HG02884 (cell line): ENCODE data around the gene LGMN.
A peak's percentile ranks its signal among the peaks of the same experiment; 100 is the strongest.
"Not testable (repeated sequence)": the region's sequence is repeated elsewhere in the genome, so short reads cannot be mapped to it uniquely, and the experiment has no call there.

ENCODE experiments used
- ATAC-seq: cut with Tn5 transposase; IDR thresholded peaks from one replicate; pipeline ENCODE4 v1.9.1; 2021; ENCODE audit warnings: mild to moderate bottlenecking, moderate library complexity; ENCODE audit not compliant: unreplicated experiment

Gene LGMN

DNA sequence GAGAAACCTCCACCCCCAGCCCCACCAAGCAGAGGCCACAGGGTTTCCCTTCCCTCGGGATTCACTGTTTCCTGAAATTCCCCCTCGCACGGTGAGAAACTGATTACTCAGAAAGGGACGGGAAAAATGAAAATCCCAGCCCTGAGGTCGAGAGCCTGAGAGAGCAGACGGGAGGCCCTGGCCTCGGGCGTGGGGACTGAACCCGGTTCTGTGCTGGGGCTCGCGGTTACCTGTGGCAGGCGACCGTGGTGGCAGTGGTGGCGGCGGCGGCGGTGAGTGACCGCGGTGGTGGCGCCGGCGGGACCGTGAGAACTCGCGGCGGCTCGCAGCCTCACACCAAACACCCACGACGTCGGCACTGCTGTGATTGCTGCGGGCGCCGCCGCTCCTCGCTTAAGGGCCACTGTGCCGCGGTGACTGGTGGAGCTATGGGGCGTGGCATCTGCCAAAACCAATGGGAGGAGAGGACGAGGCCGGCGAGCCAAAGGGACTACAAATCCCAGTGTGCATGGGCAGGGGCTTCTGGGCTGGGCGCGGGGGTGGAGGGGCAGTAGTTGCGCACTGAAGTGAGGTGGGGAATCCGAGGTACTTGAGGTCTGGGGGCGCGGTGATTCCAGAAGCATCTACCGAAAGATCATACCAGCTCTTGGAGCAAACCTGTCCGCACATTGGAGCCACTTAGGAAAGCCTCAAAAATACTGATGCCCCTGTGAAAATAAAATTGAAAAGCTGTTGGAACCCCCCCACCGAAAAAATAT, at the start of gene LGMN:
TSS of gene LGMN (minus strand) at position 369 of the 758 bp plus-strand sequence. CDS start 15,841 bp downstream, outside the sequence.
- ATAC-seq: peak; percentile 58

DNA sequence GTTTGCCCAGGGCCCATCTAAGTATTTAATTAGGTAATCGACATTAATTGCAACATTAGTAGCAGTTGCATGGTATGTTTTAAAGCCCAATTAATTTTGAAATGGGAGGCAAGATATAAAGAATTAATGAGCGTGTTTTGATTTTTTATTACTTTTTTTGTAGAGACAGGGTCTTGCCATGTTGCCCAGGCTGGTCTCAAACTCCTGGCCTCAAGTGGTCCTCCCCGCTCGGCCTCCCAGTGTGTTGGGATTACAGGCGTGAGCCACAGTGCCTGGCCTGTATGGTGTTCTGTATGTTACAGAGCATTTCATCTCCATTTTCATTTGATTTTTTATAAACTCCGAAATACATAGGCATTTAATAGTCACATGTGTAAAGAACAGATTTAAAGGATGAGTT, 46.5 kb upstream of the LGMN start:
- no peak for ATAC-seq

DNA sequence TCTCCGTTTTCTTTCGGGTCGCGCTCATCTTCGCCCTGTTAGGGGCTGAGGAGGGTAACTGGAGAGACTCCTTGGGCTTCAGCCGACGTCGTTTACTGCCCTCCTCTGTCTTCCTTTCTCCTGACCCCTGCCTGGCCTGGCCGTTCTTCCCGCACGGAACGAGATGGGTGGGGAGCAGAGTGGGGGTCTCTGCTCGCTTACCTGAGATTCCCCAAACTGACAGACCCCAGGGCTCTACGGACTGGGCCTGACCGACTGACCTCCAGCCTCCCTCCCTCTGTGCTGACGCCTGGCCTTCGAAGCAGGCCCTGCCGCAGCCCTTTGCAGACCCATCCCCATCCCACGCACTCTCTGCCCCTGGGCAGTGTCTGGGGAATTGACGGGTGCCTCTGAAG, 46.1 kb upstream of the LGMN start:
- ATAC-seq: no peak

DNA sequence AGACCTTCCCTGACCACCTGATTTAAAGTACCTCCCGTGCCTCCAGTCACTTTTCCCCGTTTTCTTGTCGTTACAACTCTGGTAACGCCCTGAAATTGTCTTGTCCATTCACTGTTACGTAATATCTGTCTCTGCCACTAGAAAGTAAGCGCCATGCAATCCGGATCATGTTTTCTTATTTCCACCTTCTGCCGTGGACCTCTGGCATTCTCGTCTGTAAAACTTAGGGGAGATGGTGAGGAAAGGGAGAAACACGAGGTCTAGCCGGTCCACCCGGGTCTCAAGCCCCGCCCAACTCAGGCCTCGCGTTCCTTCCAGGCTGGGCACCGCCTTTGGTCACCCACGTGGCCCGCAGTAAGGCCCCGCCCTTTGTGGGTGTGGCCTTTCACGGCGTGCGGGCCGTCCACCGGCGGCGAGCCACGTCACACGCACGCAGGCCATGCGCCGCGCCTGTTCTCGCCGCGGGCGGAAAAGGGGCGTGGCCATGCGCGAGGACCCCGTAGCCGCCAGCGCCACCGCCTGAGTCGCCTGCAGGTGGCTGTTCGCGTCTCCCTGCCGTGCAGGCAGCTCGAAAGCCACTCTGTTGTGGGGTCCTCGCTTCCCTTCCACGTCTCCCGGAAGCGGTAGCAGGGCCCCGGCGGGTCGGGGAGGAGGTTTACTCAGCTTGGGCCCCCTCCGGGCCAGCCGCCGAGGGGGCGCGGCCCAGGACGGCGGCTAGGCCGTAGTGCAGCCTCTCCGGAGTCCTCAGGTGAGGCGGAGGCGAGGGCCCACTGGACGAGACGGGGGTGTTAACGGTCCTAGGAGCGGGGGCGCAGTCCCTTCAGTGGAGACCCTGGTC, 45.5 kb upstream of the LGMN start, which contains the start of gene GOLGA5:
TSS of gene GOLGA5 (plus strand) at position 597 of the 838 bp plus-strand sequence. CDS start 3,133 bp downstream, outside the sequence.
- peak; percentile 95 for ATAC-seq

DNA sequence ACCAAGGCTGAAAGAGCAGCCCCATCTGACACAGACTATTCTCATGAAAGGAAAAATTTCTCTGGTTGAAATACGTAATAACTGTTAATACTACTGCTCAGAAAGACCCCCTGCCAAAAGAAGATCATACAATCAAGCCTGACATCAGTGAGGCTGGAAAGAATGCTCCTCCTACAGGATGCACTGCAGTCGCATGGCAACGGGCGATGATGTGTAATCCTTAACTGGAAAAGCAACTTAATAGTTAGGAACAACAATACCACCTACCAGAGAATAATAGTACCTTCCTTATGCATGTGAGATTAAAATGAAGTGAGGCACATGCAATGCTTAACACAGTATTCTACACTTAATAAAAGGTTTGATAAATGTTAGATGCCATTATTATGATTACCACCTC, 44.5 kb upstream of the LGMN start:
- no peak for ATAC-seq

DNA sequence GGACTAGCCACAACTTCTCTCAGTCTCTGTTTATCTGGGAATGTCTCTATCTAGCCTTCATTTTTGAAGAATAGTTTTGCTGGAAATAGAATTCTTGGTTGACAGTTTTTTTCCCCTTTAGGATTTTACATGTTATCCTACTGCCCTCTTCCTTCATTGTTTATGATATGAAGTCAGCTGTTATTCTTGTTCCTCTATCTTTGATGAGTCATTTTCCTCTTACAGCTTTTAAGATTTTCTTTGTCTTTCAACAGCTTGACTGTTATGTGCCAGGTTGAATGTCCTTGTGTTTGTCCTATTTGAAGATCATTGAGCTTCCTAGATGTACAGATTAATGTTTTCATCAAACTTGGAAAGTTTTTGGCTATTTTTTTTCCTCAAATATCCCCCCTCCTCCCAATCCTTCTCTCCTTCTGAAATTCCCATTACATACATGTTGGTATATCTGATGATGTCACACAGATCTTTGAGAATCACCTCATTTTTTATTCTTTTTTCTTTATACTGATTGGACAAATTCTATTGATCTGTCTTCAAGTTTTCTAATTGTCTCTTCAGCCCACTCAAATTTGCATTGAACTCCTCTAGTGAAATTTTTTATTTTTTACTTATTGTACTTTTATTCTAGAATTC, 41.1 kb upstream of the LGMN start:
- ATAC-seq: no peak

DNA sequence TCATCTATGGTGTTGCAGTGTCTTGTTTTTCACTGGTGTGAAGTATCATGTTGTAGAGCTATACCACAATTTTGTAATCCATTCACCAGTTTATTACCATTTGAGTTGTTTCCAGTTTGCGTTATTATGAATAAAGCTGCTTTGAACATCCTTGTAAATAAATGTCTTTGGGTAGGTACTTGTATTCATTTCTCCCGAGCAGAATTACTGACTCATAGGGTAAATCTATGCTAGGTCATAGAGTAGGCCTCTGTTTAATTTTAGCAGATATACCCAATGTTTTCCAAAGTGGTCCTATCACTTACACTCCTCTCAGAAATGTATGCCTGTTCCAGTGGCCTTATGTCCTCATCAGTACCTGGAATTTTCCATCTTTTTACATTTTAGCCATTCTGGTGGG, 39.1 kb upstream of the LGMN start:
- ATAC-seq: no peak

DNA sequence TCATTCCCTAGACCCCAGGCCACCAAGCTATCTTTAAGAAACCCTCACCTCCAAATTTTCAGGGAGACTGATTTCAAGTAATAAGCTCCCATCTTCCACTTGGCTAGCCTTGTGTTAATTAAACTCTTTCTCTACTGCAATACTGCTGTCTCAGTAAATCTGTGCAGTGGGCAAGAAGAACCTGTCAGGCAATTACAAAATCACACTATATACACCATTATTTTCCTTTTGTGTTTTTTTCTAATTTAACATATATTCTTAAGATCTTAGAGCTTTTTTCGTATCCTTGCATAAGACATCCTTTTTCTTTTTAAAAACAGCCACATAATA, 38.0 kb upstream of the LGMN start:
- ATAC-seq: no peak

DNA sequence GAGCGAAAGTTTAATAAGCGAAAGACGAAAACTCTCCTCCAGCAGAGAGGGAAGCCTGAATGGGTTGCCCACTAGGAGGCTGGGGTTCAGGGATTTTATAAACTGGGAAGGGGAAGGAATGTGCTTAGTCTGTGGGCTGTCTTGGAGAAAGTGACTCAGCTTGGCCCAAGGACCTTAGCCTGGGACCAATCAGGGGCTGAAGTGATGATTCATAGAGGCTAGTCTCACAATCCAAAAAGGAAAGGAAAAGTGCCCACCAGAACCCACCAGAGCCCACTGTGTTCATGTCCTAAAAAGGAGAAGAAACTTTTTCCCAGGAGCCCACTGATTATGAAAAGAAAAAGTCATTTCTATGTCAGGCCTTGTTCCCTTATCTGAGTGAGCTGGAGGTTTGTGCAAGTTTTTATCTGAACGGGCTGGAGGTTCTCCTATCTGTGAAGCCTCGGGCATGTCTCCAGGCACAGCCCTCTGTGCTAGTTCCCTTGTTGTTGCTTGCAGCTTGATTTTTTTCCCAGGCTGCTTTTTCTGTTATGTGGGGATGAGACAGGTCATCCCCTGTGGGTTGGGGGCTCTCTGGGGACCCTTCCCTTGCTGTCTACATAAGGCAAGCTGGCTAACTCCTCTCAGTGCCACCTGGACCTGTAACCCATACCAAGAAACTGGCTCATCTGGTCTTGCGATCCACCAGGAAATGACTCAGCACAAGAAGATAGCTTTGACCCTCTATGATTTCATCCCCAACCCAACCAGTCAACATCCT, 37.4 kb upstream of the LGMN start:
- ATAC-seq: no peak

DNA sequence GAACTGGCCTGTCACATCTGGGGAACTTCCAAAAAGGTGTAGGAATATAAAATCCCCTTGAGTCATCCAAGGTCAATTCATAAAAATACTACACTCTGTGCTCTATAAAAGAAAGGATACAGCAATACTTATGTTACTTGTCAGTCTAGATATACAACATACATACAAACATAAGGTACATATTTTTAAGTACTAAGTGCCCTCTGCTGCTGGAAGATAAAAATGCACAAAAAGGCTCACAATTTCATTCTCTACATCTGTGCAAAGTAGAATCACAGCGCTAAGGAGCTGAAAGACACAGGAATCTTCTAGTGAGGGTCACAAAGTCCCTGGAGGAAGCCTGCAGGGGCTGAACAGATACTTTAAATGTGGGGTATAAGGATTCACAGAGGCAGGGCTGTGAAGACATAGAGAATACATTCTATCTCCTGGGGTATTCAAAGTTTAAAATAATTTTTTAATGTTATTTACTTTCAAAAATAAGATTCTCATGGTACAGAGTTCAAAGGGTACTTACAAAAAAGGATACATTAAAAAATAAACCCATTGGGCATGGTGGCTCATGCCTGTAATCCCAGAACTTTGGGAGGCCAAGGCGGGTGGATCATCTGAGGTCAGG, 35.5 kb upstream of the LGMN start:
- ATAC-seq: peak; percentile 61

DNA sequence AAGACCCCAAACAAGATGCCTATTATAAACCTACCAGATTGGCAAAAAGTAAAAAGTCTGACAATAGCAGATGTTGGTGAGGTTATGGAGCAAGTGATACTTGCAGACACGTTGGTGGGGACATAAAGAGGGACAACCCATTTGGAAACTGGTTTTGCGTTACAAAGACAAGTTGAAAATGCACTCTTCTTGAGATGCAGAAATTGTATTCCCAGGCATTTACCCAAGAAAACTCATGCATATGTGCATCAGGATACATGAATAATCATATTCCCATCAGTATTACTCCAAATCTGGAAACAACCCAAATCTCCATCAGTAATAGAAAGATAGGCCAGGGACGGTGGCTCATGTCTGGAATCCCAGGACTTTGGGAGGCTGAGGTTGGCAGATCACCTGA, 32.9 kb upstream of the LGMN start:
- ATAC-seq: no peak

DNA sequence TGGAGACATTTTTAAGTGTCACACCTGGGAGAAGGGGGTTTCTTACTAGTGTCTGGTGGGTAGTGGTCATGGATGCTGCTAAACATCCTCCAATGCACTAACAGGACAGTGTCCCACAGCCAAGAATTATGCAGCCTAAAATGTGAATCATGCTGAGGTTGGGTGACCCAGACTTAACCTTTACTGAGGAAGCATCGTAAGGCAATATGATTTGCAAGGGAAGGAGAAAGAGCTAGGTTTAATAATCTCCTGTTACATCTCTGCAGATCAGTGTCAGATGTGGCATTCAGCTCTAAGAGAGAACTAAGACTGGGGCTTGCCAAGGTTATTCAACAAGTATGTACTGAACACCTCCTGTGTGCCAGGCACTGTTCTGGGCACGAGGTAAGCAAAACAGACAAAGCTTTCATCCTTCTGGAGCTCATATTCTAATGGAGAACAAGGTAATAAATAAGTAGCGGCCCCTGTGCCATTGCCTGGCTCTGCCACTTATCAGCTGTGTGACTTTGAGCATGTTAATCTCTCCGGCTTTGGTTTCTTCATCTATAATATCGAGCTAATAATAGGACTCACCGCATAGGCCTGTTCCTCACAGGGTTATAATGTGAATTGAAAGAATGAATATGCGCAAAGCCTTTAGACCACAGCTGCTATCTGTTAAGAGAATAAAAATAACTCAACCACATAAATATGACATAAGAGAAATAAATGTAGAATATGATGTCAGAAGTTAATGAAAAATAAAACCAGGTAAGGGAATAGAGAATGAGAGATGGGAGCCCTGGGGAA, 32.2 kb upstream of the LGMN start:
- no peak for ATAC-seq

DNA sequence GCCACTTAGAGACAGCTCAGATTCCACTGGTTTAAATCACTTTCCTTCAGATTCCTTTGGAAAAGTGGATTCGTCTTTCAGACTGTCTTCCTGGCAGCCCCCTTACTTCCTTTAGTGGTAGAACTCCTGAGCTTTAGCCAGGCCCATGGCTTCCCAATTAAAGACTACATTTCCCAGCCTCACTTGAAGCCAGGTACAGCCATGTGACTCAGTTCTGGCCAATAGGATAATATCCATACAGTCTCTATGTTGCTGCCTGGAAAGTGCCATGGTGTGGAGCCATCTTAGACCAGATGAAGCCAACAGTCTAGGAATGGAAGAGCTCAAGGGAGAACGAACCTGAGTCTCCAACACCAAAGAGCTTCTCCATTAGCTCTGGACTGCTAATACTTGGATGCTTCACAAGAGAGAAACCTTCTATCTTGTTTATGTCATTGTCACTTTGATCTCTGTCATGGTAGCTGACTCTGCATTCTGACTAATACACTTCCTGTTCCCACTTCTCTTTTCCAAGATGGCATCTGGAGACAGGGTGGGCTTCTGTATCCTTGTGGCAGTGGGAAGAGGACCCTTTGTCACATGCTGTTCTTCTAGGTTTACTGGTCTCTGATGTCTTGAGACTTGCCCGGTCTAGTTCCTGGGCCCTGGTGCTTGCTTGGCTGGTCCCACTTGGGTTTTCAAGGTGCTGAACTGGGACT, 30.6 kb upstream of the LGMN start:
- not testable (repeated sequence) for ATAC-seq

DNA sequence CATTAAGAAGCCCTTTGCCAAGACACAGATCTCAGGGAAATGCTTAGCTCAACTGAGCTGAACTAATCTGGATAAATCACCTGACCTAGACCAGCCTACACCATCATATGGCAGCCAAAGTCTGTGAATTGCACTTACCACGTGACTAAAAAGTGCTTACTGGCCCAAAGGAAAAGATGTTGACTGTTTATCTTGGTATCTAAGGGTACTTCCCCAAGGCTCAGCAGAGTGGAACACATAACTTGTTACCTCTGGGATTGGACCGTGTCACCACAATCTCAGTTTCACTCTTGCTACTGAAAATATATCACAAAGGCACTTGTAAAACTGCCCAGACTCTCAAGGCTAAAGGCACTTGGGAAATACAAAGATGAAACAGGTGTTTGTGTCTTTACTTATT, 26.9 kb upstream of the LGMN start:
- ATAC-seq: peak; percentile 89

DNA sequence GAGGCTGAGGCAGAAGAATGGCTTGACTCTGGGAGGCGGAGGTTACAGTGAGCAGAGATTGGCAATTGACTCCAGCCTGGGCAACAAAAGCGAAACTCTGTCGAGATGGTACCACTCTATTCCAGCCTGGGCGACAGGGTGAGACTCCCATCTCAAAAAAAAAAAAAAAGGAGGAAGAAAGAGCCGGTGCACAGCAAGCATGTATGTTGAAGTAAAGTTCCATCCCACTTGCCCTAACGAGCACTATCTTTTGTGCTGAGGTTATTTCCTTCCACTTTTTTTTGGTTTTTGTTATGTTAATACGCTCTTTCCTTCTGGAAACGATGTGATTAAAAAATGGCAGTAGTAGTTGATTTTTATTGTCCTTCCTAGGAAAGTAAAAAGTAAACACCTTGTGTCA, 26.1 kb upstream of the LGMN start:
- no peak for ATAC-seq

DNA sequence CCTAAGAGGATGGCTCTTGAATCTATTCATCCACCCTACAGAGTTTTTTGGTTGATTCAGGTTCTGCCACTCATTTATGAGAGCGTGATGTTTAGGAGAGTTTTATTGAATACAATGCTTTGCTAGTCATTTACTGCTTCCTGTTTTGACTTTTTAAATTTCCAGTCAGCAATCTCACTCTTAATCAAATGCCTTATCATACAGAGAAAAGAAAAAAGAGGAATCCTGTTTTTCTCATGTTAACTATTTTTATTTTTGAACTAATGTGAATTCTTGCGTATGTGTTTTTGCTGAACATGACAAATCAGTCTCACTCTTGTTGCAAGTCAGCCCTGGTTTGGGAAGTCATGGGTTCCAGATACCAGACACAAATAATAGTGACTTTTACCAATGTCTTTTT, 22.1 kb upstream of the LGMN start:
- no peak for ATAC-seq

DNA sequence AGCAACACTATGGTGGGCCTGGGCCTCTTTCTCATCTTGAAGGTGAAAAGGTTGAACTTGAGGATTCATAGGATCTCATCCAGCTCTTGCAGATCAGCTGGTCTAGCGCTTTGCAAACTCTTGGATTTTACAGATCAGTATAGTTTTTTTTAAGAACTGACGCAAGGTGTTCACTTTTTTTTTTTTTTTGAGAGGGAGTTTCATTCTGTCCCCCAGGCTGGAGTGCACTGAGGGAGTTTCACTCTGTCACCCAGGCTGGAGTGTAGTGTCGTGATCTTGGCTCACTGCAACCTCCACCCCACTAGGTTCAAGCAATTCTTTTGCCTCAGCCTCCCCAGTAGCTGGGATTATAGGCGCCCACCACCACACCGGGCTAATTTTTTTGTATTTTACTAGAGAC, 20.4 kb upstream of the LGMN start:
- no peak for ATAC-seq

DNA sequence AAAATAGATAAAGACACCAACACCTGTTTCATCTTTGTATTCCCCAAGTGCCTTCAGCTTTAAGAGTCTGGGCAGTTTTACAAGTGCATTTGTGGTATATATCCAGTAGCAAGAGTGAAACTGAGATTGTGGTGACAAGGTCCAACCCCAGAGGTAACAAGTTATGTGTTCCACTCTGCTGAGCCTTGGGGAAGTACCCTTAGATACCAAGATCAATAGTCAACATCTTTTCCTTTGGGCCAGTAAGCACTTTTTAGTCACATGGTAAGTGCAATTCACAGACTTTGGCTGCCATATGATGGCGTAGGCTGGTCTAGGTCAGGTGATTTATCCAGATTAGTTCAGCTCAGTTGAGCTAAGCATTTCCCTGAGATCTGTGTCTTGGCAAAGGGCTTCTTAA, 19.8 kb upstream of the LGMN start:
- ATAC-seq: peak; percentile 93
